Hepatocyte (in vitro differentiated cells): ENCODE results near the gene COL5A1. TPM values are rescaled to one million over a fixed set of nuclear protein-coding genes. Genes with fewer than 3 reads are reported as not detected.

Source experiments
- DNase-seq: peaks from one replicate; pipeline ENCODE4 v3.0.0-alpha.2; 2016; ENCODE audit warnings: low spot score
- H2AFZ ChIP-seq: fragments of 200-600 bp; sonication (generic); 2 replicates; pipeline ENCODE4 v1.6.0; 2016; ENCODE audit warnings: antibody characterized with exemption, mild to moderate bottlenecking
- H3K27ac ChIP-seq: fragments of 200-600 bp; sonication (generic); 2 replicates; pipeline ENCODE4 v1.5.1; 2016; ENCODE audit warnings: mild to moderate bottlenecking
- H3K27me3 ChIP-seq: fragments of 200-600 bp; sonication (generic); 2 replicates; pipeline ENCODE4 v1.6.1; 2016
- H3K36me3 ChIP-seq: fragments of 200-600 bp; sonication (generic); replicated peaks from 2 replicates; pipeline ENCODE4 v1.5.1; 2016; ENCODE audit warnings: low read depth; ENCODE audit not compliant: insufficient read depth
- H3K4me1 ChIP-seq: fragments of 200-600 bp; sonication (generic); 2 replicates; pipeline ENCODE4 v1.5.1; 2016; ENCODE audit warnings: mild to moderate bottlenecking, moderate library complexity; ENCODE audit not compliant: insufficient read depth
- H3K4me2 ChIP-seq: fragments of 200-600 bp; sonication (generic); 2 replicates; pipeline ENCODE4 v1.6.0; 2016
- H3K4me3 ChIP-seq: fragments of 200-600 bp; sonication (generic); 2 replicates; pipeline ENCODE4 v1.5.1; 2016; ENCODE audit warnings: mild to moderate bottlenecking
- H3K79me2 ChIP-seq: fragments of 200-600 bp; sonication (generic); 2 replicates; pipeline ENCODE4 v1.6.0; 2017; ENCODE audit warnings: mild to moderate bottlenecking
- H3K9me2 ChIP-seq: fragments of 200-600 bp; sonication (generic); replicated peaks from 2 replicates; pipeline ENCODE4 v1.6.0; 2017; ENCODE audit warnings: mild to moderate bottlenecking; ENCODE audit not compliant: insufficient read depth
- H3K9me3 ChIP-seq: fragments of 200-600 bp; sonication (generic); 2 replicates; pipeline ENCODE4 v1.5.1; 2016; ENCODE audit warnings: low read depth, mild to moderate bottlenecking
- H4K20me1 ChIP-seq: fragments of 200-600 bp; sonication (generic); 2 replicates; pipeline ENCODE4 v1.6.0; 2016; ENCODE audit warnings: mild to moderate bottlenecking; ENCODE audit not compliant: insufficient read depth, poor library complexity, severe bottlenecking
- EZH2 ChIP-seq: fragments of 200-600 bp; sonication (generic); IDR thresholded peaks from 2 replicates; pipeline ENCODE4 v1.6.1; 2016; ENCODE audit warnings: antibody characterized with exemption, mild to moderate bottlenecking, borderline replicate concordance
- EZH2phosphoT487 ChIP-seq: fragments of 200-600 bp; sonication (generic); IDR thresholded peaks from one replicate; pipeline ENCODE4 v1.6.1; 2018; ENCODE audit warnings: antibody characterized with exemption, mild to moderate bottlenecking, low read depth, moderate library complexity; ENCODE audit not compliant: unreplicated experiment, severe bottlenecking
- WGBS: methylation state at CpG from one replicate; pipeline ENCODE4 v1.1.6; 2016; ENCODE audit warnings: low lambda C conversion rate; ENCODE audit errors: missing lambda C conversion rate; 5-methylcytosine and 5-hydroxymethylcytosine counted together
- polyA plus RNA-seq: library from polyadenylated mRNA; unstranded; fragments of >200 nt; fragmentation: Nextera tagmentation; extraction: Ambion mirVana; gene quantifications from 2 replicates; pipeline ENCODE4 v1.2.1, GENCODE V29; 2016
- total RNA-seq: library from RNA; depleted of rRNA; stranded (reverse); fragments of >200 nt; gene quantifications from 2 replicates; pipeline ENCODE4 v1.2.3, GENCODE V29; 2014
- TF ChIP-seq, protein P1 (sequence below): fragments of 200-600 bp; sonication (generic); IDR thresholded peaks from 2 replicates; pipeline ENCODE4 v1.5.1; 2016; ENCODE audit warnings: antibody characterized with exemption, mild to moderate bottlenecking; ENCODE audit not compliant: poor library complexity

COL5A1 gene
- total and polyA plus RNA-seq, 2 experiments from 2014 or later = 342 to 347 TPM

- Histone ChIP-seq H3K9me2 (no peaks in the 10 kb centered on the region), H3K4me1 (no peaks in the 10 kb centered on the region), H3K9me3 (no peaks in the 10 kb centered on the region), H3K4me3 (no peak overlapping the region), H3K4me2 (no peak overlapping the region), H3K36me3 (no peaks in the 10 kb centered on the region), H3K79me2 (no peaks in the 10 kb centered on the region), H4K20me1 (no peaks in the 10 kb centered on the region), H3K27ac (no peak overlapping the region), H2AFZ (no peak overlapping the region), H3K27me3 (no peaks in the 10 kb centered on the region)
- no peak for DNase-seq
- no peak for TF ChIP-seq EZH2phosphoT487
- TF ChIP-seq, protein P1, sequence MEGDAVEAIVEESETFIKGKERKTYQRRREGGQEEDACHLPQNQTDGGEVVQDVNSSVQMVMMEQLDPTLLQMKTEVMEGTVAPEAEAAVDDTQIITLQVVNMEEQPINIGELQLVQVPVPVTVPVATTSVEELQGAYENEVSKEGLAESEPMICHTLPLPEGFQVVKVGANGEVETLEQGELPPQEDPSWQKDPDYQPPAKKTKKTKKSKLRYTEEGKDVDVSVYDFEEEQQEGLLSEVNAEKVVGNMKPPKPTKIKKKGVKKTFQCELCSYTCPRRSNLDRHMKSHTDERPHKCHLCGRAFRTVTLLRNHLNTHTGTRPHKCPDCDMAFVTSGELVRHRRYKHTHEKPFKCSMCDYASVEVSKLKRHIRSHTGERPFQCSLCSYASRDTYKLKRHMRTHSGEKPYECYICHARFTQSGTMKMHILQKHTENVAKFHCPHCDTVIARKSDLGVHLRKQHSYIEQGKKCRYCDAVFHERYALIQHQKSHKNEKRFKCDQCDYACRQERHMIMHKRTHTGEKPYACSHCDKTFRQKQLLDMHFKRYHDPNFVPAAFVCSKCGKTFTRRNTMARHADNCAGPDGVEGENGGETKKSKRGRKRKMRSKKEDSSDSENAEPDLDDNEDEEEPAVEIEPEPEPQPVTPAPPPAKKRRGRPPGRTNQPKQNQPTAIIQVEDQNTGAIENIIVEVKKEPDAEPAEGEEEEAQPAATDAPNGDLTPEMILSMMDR = no peak
- no peak for TF ChIP-seq EZH2
- WGBS = 95% methylated on average over 20 of the region's 20 CpGs
These were observed 192.8 kb downstream of the COL5A1 start for GRCh38 chr9:134834217-134834956.

DNA sequence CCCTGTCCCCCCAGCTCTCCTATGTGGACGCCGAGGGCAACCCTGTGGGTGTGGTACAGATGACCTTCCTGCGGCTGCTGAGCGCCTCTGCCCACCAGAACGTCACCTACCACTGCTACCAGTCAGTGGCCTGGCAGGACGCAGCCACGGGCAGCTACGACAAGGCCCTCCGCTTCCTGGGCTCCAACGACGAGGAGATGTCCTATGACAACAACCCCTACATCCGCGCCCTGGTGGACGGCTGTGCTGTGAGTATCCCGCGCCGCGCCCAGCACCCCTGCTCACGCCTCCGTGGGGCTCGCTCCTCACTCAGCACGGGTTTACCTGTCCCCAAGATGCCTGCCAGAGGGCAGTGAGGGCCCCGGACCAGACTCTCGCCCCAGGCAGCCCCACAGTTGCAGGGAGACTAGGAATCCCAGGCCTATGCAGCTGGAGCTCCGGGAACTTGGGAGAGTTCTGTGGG, 193.4 kb downstream of the COL5A1 start:
- Histone ChIP-seq H4K20me1 (no peaks in the 10 kb centered on the region), H3K27ac (no peak overlapping the region), H3K27me3 (no peaks in the 10 kb centered on the region), H3K36me3 (no peaks in the 10 kb centered on the region), H3K79me2 (no peaks in the 10 kb centered on the region), H3K4me2 (no peak overlapping the region), H3K4me1 (no peaks in the 10 kb centered on the region), H3K9me3 (no peaks in the 10 kb centered on the region), H2AFZ (no peak overlapping the region), H3K9me2 (no peaks in the 10 kb centered on the region), H3K4me3 (no peak overlapping the region)
- TF ChIP-seq EZH2 (no peak), EZH2phosphoT487 (no peak)
- TF ChIP-seq, protein P1 = no peak
- no peak for DNase-seq
- 96% methylated on average over 25 of the region's 25 CpGs for WGBS

DNA sequence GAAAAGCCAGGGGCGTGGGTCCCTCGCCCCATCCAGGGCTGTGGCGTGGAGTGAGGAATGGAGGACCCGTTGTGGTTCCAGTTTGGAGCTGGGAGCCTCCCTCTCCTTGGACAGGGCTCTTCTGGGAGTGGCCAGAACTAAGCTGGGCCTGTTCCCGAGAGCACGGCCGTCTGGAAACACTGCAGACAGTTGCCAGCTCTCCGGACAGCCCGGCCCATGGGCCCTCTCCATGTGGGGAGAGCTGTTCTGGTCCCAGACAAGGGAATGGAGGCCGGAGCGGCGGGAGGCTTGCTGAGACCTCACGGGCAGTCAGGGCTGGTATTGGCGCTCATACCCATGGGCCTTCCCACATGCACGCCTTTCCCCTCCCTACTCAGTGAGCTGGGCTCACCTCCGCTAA, 193.8 kb downstream of the COL5A1 start:
- Histone ChIP-seq H3K4me2 (no peak overlapping the region), H3K27me3 (no peaks in the 10 kb centered on the region), H3K79me2 (no peaks in the 10 kb centered on the region), H3K36me3 (no peaks in the 10 kb centered on the region), H3K9me2 (no peaks in the 10 kb centered on the region), H3K27ac (no peak overlapping the region), H4K20me1 (no peaks in the 10 kb centered on the region), H3K4me1 (no peaks in the 10 kb centered on the region), H3K4me3 (no peak overlapping the region), H2AFZ (no peak overlapping the region), H3K9me3 (no peaks in the 10 kb centered on the region)
- DNase-seq = no peak
- TF ChIP-seq, protein P1 = no peak
- TF ChIP-seq EZH2phosphoT487 = no peak
- WGBS = 94% methylated on average over 13 of the region's 16 CpGs
